Measurements from ENCODE around the gene PDE3B.

DNA sequence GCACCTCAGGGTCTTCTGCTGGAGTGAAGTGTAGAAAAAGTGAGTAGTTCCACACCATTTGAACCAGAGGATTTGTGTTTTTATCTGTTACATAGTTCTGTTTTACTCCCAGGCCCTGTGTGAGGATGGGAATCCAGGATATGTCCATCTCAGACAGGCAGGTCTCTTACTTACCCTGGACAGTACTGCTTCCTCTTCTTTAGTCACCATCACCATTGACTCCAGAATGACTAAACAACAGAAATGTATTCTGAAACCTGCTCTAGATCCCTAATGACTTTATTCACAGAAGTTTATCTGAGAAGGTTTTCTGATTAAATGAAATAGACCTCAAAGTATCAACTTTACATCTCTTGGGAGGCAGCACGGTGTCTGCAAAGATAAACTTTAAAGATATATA, 214.8 kb downstream of the PDE3B start:
- TF ChIP-seq, protein P1, sequence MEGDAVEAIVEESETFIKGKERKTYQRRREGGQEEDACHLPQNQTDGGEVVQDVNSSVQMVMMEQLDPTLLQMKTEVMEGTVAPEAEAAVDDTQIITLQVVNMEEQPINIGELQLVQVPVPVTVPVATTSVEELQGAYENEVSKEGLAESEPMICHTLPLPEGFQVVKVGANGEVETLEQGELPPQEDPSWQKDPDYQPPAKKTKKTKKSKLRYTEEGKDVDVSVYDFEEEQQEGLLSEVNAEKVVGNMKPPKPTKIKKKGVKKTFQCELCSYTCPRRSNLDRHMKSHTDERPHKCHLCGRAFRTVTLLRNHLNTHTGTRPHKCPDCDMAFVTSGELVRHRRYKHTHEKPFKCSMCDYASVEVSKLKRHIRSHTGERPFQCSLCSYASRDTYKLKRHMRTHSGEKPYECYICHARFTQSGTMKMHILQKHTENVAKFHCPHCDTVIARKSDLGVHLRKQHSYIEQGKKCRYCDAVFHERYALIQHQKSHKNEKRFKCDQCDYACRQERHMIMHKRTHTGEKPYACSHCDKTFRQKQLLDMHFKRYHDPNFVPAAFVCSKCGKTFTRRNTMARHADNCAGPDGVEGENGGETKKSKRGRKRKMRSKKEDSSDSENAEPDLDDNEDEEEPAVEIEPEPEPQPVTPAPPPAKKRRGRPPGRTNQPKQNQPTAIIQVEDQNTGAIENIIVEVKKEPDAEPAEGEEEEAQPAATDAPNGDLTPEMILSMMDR (IDR thresholded peaks at IDR 0.05 in 8 of 11, conservative IDR thresholded peaks at IDR 0.05 in 3 of 11) = no peak
- TF ChIP-seq POLR2A (IDR thresholded peaks at IDR 0.05) (no peak), POLR2AphosphoS5 (IDR thresholded peaks at IDR 0.05) (no peak)
